ENCODE measurements around the gene EHD3. TPM values are rescaled to one million over a fixed set of nuclear protein-coding genes. Genes with fewer than 3 reads are reported as not detected.
A peak's percentile ranks its signal among the peaks of the same experiment; 100 is the strongest.

The EHD3 gene
- total and polyA plus RNA-seq, 2 of the 8 experiments (the other 6 are each of a cell fraction or from before 2014, with no cell fraction given) = 9.3 to 12.0 TPM

DNA sequence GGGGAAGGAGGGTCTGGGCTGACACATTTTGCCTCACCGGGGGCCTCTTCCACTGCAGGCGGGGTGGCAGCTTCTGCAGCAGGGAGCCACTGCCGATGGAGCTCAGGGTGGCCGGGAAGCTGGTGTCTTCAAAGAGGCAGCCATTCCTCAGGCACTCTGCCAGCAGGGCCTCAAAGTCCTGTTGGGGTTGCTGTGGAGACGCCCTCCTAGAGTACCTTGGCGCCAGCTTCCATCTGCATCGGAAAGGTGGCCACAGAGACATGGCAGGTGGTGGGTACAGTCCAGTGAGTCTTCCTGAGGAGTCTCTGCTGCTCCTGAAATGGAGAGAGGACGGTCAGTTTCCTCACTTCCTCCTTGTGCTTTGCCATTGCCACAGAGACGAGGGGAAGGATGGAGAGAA lies 28.8 kb upstream of the EHD3 start:
- Histone ChIP-seq H4K91ac (replicated peaks; ENCODE audit: insufficient read length, low read length) (no peak overlapping the region), H2BK120ac (replicated peaks; ENCODE audit: low read depth, low read length) (no peak overlapping the region), H3K79me2 (ENCODE audit: control insufficient read depth in 1 of 2, insufficient read depth in 2 of 2, low read length in 2 of 2) (no peaks in the 10 kb centered on the region), H2BK20ac (ENCODE audit: low read length) (no peak overlapping the region), H3K18ac (ENCODE audit: extremely low read depth, low read length) (no peak overlapping the region), H4K8ac (ENCODE audit: extremely low read depth, insufficient read depth, low read length) (no peak overlapping the region), H3K4me1 (replicated peaks in 1 of 4; ENCODE audit: control insufficient read depth in 3 of 4, insufficient read depth in 4 of 4, low read length in 3 of 4) (no peaks in the 10 kb centered on the region), H2BK12ac (ENCODE audit: low read depth, low read length) (no peak overlapping the region), H3K23me2 (ENCODE audit: low read depth, low read length) (peaks cover 2% of the 10 kb centered on the region; the same call in 1 of the 2 replicates), H3K9me3 (ENCODE audit: insufficient read depth in 2 of 2, low read depth in 1 of 2, low read length in 1 of 2) (no peaks in the 10 kb centered on the region), H3K4me3 (ENCODE audit: extremely low read depth in 1 of 4, insufficient read depth in 2 of 4, low read depth in 3 of 4, low read length in 4 of 4) (no peak overlapping the region), H3K79me1 (ENCODE audit: low read depth, low read length) (no peaks in the 10 kb centered on the region), H3K23ac (ENCODE audit: insufficient read length) (no peak overlapping the region), H2AK5ac (ENCODE audit: low read depth, low read length) (no peak overlapping the region), H3K9ac (replicated peaks in 1 of 4; ENCODE audit: extremely low read depth in 1 of 4, low read depth in 3 of 4, low read length in 3 of 4) (no peak overlapping the region), H3K4ac (replicated peaks; ENCODE audit: insufficient read length, low read depth, low read length) (no peak overlapping the region), H3K14ac (ENCODE audit: insufficient read length) (no peak overlapping the region), H3K27ac (ENCODE audit: low read depth, low read length) (no peak overlapping the region), H4K20me1 (replicated peaks in 1 of 2; ENCODE audit: control insufficient read depth in 1 of 2, insufficient read depth in 2 of 2, low read length in 2 of 2) (peaks cover 0 to 2% of the 10 kb centered on the region in 2 experiments), H3K56ac (replicated peaks; ENCODE audit: insufficient read length, low read depth, low read length) (no peak overlapping the region), H2BK5ac (ENCODE audit: low read depth, low read length) (no peak overlapping the region), H3K4me2 (ENCODE audit: insufficient read depth in 1 of 2, low read depth in 2 of 2, low read length in 2 of 2) (no peak overlapping the region), H2BK15ac (ENCODE audit: low read length) (no peak overlapping the region), H2AFZ (ENCODE audit: low read length) (no peak overlapping the region), H3K36me3 (ENCODE audit: control insufficient read depth in 2 of 4, insufficient read depth in 4 of 4, low read length in 3 of 4) (no peaks in the 10 kb centered on the region), H4K5ac (ENCODE audit: insufficient read length, low read depth, low read length) (no peak overlapping the region), H3K27me3 (replicated peaks in 1 of 4; ENCODE audit: control insufficient read depth in 3 of 4, extremely low read depth in 1 of 4, insufficient read depth in 3 of 4, low read length in 3 of 4) (no peaks in the 10 kb centered on the region)
- DNase-seq (ENCODE audit: low read depth in 1 of 2, low spot score in 2 of 2) = peak in 1 of 2 experiments; percentile 28
- no peak for FAIRE-seq
- ChIA-PET CTCF (ENCODE audit: partially characterized antibody) (interaction anchor here (0.9 to 1.6 kb wide), 2 partner anchors 12 to 128 kb away, joined by 4 read pairs; no protein-coding TSS in a partner anchor), POLR2A (ENCODE audit: partially characterized antibody) (no interaction called here)
- WGBS, 2 experiments (ENCODE audit: extremely low coverage in 1 of 2, insufficient coverage in 1 of 2, insufficient read length in 1 of 2, insufficient replicate concordance in 2 of 2, low coverage in 1 of 2, low lambda C conversion rate in 2 of 2, missing lambda C conversion rate in 1 of 2) = 96% methylated on average over 9 of the region's 9 CpGs; no CpG with 5 or more reads in 1 of the 2 experiments
- TF ChIP-seq TCF12 (IDR thresholded peaks at IDR 0.05; ENCODE audit: low read depth, low read length) = no peak

All from H1 (cell line).